Fibroblast of skin of left quadriceps (primary cell): ENCODE data around the gene KIF4B.
"Not testable (repeated sequence)": the region's sequence is repeated elsewhere in the genome, so short reads cannot be mapped to it uniquely, and the experiment has no call there.

ENCODE experiments used
- DNase-seq, 2 experiments: peaks; one replicate each; pipeline ENCODE4 v3.0.0-alpha.2; 2013; ENCODE audit warnings: low read depth in 2 of 2

KIF4B gene

DNA sequence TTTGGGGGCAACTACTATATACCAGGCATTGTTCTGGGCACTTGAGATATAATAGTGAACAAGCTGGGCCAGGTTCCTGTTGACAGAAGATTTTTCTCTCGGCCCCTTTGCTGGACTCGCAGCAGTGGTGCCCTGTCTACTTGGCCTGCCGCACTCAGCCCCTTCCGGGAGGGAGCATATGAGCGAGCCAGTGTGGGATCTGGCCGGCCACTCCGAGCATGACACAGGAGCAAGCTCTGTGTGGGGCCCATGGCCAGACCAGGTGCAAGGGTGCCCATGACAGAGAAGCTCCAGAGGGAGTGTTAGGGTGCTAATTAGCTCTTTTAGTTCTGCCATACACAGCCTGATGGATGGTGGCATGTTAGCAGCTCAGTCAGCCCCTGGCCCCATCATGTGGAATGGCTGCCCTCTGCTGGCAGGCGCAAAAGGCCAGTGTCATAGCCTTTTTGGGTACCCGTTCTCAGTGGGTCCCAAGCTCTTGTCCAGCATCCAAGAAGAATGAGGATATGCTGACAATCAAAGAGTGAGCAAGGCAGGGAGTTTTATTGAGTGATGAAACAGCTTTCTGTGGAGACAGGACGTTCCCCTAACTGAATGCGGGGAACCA is 9.3 kb upstream of the KIF4B start:
- no peak for DNase-seq

DNA sequence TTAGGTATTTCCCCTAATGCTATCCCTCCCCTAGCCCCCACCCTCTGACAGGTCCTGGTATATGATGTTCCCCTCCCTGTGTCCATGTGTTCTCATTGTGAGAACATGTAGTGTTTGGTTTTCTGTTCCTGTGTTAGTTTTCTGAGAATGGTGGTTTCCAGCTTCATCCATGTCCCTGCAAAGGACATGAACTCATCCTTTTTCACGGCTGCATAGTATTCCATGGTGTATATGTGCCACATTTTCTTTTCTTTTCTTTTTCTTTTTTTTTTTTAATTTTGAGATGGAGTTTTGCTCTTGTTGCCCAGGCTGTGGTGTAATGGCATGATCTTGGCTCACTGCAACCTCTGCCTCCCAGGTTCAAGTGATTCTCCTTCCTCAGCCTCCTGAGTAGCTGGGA is 7.3 kb upstream of the KIF4B start:
- not testable (repeated sequence) for DNase-seq

DNA sequence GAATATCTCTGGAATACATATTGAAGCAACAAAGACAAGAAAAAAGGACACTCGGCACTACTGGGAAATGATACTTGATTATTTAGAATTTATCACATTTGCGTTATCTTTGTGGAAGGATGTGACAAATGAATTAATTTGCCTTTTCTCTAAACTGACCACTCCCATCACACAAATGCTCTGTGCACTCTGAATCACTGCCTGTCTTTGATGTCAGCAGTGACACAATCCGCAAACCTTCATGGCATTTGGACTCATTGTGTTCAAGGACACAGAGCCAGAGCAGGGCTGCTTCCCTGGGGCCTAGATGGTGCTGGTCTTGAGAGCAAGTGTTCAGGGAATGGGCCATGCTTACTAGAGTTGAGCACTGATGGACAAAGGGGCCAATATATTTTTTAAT is 4.9 kb upstream of the KIF4B start:
- no peak for DNase-seq

DNA sequence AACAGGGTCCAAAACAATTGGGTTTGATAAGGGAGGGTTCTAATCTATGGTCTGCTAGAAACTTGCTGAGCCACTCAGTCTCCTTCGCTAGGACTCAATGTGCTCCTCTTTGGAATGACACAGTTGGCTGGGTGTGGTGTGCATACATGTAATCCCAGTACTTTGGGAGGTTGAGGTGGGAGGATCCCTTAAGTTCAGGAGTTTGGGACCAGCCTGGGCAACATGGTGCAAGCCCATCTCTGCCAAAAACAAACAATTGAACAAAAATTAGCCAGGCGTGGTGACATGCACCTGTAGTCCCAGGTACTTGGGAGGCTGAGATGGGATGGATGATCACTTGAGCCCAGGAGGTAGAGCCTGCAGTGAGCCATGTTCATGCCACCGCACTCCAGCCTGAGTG is 2.7 kb upstream of the KIF4B start:
- no peak for DNase-seq

DNA sequence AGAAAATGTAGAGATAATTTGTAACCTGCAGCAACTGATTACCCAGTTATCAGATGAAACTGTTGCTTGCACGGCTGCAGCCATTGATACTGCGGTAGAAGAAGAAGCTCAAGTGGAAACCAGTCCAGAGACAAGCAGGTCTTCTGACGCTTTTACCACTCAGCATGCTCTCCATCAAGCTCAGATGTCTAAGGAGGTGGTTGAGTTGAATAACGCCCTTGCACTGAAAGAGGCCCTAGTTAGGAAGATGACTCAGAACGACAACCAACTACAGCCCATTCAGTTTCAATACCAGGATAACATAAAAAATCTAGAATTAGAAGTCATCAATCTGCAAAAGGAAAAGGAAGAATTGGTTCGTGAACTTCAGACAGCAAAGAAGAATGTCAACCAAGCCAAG is 1.7 kb downstream of the KIF4B start:
- no peak for DNase-seq

DNA sequence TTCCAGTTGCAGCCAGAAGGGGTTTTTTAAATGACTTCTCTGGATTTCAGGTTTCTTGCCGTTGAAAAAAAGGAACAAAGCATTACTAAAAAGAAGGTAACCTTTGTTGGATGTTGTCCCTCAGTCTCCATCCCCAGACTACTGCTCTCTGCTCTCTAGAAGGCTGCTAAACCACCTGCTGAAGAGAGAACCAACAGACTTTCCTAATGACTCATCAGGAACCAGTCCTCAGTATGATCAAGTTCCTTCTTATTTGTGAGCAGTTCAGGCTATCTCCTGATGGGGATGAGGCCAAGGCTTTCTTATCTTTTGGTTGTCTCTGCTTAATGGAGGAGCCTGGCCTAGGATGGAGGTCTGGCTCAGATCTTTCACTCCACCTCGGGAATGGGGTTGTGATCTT is 4.1 kb downstream of the KIF4B start:
- no peak for DNase-seq

DNA sequence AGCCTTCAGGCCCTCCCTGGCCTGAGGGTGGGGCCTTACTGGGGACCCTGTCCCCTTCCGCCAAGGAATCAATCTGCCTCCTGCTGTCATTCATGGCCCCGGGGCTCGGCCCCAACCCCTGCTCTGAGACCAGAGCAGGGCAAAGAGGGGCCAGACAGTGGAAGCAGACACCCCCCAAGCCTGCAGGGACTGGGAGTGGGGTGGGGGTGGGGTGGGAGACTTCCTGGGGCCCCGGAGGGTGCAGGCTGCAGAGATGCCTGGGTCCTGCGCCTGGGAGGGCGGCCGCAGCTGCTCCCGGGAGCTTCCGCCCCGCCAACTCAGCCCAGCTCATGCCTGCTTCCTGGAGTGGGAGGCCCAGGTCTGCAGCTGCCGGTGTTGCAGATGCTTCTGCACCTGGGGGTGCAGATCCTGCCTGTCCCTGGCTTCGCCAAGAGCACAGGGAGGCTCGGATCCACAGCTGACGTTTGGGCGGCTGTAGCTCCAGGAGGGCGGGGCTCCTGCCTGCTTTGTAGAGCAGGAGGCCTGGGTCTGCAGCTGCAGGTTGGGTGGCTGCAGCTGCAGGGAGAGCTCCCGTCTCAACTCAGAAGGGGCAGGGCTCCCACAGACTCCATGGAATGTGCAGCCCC is 6.2 kb downstream of the KIF4B start:
- no peak for DNase-seq

DNA sequence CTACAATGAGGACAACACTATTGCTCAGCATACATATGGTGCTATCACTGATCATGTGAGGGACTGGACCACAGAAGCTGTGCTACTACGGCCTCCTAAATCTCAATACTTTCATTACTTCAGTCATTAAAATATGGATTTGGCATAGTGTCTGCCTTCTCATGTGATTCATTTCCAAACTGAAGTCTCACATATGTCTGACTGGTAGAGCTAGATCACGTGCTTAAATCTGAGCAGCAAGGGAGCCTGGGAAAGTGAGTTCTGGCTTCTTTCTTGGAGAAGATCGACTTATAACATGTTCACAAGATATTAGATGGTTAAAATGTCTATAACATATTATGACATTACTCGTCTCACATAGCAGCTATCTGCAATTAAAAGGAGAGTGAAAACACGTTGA is 8.3 kb downstream of the KIF4B start:
- no peak for DNase-seq

DNA sequence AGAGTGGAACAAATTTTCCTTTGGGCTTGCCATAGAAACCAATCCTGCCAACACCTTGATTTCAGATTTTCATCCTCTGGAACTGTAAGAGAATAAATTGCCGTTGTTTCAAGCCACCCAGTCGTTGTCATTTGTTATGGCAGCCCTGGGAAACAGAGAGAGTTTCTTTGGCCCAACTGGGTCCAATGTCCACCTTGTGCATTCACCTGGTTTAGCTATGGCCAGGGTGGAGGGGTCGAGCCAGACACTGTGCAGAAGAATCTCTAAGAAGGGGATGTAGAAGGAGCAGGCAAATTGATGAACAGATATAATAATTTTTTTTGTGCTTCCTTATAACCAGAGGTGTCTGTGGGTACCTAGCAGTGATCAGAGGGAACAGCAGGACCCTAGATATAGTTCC is 9.8 kb downstream of the KIF4B start:
- no peak for DNase-seq

DNA sequence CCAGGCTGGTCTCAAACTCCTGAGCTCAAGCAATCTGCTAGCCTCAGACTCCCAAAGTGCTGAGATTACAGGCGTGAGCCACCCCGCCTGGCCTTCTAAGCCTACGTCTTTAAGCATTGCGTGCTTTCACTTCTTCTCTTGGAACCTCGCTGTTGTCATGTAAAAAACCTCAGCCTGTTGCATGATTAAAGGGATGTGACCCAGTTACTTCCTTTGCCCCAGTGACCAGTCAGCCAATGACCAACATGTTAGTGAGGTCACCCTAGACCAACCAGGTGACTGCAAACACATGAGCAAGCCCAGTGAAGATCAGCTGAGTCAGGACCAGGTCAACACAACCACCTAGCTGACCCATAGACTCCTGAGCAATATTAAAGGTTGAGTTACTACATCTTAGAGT is 10.5 kb downstream of the KIF4B start:
- no peak for DNase-seq

DNA sequence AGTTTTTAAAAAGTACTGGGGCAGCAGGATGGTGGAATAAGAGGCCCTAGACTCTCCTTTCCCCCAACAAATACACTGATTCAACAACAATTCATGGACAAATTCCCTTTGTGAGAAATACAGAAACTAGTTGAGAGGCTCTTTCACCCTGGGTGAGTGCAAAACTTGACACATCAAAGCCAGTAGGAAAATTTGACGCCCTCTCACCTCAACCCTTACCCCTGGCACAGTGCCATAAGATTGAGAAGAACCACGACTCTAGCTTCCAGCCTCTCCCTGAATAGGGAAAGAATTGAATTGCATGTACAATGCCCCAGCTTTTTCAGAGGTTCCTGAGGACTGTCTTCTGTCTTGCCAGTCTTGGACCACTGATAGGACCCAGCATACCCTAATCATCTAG is 12.3 kb downstream of the KIF4B start:
- no peak for DNase-seq

DNA sequence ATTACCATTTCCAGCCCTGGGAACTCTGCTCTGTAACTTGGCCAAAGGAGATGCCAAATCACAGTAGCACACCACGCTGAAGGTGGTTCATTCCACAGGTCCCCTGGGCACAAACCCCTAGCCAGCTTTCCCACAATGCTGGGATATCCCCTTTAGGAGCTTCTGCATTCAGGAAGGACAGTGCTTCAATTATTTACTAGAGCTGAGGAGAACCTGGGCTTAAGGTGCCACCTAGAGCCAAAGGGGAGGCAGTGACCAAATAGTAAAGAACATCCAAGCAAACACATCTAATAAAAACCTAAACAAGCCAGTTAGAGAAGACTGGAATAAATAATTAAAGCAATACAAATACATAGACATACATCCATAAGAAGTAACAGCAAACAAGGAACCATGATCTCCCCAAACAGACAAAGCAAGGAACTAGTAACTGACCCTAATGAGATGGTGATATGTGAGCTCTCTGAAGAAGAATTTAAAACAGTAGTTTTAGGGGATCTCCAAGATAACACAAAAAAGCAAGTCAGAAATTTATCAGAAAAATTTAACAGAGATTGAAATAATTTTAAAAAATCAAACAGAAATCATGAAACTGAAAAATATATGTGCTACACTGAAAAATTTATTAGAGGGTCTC is 14.6 kb downstream of the KIF4B start:
- no peak for DNase-seq

DNA sequence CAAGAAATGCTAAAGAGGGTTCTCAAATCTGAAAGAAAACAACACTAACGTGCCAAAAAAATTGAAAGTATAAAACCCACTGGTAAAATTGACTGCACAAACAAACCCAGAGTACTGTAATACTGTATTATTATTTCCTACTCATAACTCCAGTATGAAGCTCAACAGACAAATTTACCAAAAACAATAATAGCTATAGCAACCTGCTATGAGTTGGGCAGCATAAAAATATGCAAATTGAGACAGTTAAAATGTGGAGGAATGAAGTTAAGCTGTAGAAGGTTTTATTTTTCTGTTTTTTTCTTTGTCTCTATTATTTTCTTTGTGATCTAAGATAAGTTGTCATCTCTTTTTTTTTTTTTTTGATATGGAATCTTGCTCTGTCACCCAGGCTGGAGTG is 15.7 kb downstream of the KIF4B start:
- DNase-seq = no peak

DNA sequence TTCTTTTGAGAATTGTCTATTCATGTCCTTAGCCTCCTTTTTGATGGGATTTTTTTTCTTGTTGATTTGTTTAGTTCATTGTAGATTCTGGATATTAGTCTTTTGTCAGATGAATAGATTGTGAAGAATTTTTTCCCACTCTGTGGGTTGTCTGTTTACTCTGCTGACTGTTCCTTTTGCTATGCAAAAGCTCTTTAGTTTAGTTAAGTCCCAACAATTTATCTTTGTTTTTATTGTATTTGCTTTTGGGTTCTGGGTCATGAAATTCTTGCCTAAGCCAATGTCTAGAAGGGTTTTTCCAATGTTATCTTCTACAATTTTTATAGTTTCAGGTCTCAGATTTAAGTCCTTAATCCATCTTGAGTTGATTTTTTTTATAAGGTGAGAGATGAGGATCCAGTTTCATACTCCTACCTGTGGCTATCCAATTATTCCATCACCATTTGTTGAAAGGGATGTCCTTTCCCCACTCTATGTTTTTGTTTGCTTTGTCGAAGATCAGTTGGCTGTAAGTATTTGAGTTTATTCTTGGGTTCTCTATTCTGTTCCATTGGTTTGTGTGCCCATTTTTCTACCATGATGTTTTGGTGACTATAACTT is 20.7 kb downstream of the KIF4B start:
- DNase-seq = not testable (repeated sequence)

DNA sequence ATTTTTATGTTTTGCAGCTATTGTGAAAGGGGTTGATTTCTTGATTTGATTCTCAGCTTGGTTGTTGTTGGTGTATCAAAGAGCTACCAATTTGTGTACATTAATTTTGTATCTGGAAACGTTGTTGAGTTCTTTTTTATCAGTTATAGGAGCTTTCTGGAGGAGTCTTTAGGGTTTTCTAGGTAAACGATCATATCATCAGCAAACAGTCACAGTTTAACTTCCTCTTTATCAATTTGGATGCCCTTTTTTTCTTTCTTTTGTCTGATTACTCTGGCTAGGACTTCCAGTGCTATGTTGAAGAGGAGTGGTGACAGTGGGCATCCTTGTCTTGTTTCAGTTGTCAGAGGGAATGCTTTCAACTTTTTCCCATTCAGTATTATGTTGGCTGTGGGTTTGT is 21.5 kb downstream of the KIF4B start:
- not testable (repeated sequence) for DNase-seq

DNA sequence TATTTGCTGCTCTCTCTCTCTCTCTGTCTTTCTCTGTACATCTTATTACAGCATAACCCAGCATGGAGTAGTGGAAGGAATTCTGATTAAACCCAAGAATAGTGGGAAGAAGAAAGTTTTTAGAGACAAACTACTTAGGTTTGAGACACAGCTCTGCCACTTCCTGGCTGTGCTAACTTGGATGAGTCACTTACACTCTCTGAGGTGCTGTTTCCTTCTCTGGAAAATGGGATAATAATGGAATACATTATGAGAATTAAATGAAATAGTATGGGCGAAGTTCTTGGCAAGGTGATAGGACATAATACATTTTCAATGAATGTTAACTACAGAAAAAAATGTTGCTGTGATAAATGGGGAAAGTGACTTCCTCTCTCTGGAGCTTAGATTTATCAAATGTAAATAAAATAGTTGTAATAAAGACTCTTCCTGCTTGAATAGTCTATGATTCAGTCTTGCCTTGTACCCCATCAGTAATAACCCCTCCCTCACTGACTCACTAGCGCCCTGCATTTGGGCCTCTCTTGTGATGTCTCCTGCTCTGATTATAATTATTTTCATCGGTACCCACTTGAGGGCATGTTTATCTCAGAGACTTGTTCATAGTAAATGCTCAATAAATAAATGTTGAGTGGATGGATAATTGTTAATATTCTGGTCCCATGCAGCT is 27.6 kb downstream of the KIF4B start:
- DNase-seq = no peak

DNA sequence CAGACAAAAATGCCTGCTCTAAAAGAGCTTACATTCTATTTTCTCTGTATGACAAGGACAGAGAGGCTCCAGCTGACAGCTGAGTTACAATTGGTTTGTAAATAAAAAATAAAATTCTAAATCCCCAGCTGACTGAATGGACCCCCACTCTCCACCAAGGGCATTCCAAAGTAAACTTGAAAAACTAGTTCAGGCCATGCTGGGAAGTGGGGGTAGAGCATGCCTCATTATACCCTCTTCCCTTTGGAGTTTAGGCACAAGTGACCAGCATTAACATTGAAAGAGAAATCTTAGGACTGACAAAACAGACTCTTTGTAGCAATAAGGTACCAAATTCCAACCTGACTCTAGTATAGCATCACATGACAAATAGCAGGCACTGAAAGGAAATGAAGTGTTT is 31.0 kb downstream of the KIF4B start:
- no peak for DNase-seq

DNA sequence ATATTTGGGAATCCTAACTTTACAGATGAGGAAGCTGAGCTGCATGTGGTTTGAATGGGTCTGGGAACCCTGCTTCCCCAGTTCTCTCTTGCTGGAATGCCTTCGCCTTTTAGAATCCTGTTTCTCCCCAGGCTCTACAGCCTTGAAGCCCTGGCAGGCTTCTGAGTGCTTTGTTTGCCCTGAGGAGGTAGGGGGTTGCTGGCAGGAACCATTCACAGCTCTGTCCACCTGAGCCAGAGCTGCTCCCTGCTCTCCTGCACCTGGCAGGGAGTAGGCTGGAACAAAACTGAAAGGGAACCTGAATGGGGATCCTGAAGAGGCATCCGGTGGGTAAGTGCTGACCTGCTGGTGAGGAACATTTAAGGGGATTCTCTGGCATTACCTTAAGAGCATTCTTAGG is 33.0 kb downstream of the KIF4B start:
- DNase-seq = no peak

DNA sequence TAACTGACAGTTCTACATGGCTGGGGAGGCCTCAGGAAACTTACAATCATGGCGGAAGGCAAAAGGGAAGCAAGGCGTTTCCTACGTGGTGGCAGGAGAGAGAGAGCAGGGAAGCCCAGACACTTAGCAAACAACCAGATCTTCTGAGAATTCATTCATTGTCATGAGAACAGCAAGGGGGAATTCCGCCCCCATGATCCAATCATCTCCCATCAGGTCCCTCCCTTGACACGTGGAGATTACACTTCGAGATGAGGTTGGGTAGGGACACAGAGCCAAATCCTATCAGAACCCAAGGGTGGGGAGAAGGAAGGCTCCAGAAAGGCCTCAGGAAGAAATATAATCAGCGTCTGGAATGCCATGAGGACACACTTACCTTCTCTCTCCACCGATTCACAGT is 34.3 kb downstream of the KIF4B start:
- DNase-seq = no peak

DNA sequence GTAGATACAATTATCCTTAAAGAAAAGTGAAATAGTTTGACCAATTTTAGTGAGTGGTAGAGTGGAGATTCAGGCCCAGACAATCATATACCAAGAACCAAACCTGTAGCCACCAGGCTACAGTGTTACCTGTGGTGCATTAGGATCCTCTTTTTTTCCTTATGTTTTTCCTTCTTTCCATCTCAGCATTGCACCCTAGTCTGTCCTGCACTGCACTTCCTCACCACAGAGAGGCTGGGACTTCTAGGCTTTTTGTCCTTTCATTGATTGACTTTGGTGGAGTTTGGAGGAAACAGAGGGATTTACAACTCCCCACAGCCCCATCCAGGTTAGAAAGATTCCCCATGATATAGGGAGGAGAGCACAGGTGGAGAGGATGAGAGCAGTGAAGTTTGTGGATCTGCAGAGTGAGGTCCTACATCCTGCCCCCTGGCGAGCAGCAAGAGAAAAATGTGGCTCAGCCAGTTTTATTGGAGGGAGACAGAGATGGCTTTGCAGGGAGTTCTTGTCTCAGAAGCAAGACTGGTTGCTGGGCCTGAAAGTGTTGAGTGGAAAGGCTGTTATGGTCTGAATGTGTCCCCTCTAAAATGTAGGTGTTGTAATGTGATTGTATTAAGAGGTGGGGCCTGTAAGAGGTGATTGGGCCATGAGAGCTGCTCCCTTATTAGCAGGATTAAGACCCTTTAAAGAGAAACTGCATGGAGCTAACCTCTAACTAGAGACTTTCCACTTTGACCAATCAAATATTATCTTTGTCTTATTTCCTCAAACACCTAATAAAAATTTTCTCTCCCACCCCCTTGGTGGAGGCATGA is 36.2 kb downstream of the KIF4B start:
- DNase-seq = no peak

DNA sequence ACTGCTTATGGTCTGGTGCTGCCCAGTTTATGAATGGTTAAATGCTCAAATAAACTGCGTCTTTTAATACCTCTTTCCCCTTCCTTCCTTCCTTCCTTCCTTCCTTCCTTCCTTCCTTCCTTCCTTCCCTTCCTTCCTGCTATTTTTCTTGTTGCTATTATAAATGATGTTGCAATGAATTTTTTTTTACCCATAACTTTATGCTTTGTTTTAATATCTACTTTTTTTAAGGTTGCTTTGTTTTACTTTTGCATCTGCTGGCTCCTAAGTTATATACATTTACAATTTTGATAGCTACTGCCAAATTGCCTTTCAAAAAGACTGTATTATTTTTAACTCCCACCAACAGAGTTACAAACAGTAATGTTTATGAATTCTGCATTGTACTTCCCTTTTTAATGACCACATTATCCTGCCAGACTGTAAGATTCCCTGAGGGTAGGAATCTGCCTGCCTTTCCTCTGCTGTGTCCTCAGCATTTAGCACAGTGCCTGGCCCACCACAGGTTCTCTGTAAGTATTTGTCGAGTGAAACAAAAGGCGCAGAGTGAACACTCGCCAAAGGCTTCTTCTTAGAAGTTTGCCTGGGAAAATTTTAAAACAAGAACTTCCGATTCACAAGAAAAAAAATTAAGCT is 36.9 kb downstream of the KIF4B start:
- DNase-seq = no peak
